HG03108 (cell line): Measurements from ENCODE around the gene R3HDM2.

Source experiments
- ATAC-seq: cut with Tn5 transposase; IDR thresholded peaks from one replicate; pipeline ENCODE4 v1.9.1; 2021; ENCODE audit warnings: moderate library complexity; ENCODE audit not compliant: unreplicated experiment

Gene R3HDM2

DNA sequence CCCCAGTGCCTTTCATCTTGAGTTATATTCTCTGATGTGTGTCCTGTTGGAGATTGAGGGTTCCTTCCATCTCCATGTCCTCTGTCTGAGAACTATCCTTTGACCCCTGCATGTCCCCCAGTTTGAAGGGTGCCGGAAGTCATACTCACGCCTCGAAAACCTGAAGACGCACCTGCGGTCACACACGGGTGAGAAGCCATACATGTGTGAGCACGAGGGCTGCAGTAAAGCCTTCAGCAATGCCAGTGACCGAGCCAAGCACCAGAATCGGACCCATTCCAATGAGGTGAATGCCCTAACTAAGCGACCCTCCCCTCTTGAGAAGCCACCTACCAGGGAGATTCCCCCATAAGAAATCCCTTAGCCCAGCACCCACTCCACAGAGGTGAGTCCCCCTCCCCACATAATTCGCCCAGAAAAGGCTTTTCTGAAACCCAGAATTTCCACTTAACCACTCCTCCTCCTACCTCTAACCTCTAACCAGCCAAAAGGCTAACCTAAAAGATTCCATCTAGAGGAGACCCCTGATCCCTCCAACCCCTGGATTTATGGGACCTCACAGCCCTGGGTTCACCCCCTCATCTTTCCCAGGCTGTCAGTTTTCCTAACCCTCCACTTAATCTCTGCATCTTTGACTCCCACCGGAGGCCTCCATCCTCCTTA is 36.5 kb upstream of the R3HDM2 start:
- ATAC-seq = no peak

DNA sequence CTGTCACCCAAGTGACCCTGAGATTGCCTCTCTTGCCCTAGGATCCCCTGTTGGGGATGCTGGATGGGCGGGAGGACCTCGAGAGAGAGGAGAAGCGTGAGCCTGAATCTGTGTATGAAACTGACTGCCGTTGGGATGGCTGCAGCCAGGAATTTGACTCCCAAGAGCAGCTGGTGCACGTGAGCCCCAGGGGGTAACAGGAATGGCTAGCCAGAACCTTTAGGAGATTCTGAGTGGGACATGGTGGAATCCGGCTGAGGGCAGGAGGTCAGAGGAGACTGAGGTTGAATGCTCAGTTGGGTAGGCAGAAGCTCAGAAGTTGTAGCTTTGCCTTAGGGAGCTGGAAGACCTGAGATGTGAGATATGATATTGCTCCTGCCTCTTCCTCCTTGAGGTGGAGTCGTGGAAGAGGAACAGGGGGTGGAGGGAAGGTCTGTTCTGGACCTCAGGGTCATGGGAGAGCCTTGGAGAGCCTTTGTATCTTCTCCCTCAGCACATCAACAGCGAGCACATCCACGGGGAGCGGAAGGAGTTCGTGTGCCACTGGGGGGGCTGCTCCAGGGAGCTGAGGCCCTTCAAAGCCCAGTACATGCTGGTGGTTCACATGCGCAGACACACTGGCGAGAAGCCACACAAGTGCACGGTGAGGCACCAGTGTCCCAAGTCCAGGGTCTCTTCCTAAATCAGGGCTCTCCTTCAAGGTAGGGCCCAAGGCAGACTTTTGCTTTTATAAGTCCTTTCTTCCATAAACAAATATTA is 35.1 kb upstream of the R3HDM2 start:
- no peak for ATAC-seq

DNA sequence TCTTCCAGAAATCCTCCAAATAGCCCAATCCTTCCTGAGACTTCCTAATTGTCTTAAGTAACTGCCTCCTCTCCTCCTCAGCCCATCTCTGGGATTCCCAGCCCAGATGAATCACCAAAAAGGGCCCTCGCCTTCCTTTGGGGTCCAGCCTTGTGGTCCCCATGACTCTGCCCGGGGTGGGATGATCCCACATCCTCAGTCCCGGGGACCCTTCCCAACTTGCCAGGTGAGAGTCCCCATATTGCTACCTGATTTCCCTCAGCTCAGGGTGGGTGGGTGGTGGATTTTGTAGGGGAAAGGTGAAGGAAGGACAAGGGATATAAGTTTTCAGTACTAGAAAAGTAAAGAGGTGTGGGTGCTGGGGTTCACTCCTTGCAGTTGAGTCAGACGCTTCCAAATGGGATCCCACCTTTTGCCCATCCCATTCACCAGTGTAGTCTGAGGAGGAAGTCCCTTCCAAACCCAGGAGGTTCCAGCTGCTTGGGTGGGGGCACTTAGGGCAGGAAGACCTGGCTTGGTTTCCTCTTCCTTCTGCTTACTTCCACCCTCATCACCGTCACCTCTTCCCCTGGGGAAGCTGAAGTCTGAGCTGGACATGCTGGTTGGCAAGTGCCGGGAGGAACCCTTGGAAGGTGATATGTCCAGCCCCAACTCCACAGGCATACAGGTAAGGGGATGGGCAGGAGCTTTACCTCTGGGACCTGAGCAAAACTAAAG is 34.3 kb upstream of the R3HDM2 start:
- ATAC-seq = no peak

DNA sequence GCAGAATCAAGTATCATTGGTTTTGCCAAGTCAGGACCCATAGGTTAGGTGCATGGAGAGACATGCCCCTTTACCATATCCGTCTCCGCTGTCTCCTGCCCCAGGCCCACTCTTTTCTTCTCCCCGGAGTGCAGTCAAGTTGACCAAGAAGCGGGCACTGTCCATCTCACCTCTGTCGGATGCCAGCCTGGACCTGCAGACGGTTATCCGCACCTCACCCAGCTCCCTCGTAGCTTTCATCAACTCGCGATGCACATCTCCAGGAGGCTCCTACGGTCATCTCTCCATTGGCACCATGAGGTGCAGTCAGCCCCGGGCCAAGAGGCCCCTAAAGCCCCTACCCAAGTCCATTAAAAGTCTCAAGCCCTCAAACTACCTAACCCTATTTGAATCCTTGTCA is 33.7 kb upstream of the R3HDM2 start:
- no peak for ATAC-seq

DNA sequence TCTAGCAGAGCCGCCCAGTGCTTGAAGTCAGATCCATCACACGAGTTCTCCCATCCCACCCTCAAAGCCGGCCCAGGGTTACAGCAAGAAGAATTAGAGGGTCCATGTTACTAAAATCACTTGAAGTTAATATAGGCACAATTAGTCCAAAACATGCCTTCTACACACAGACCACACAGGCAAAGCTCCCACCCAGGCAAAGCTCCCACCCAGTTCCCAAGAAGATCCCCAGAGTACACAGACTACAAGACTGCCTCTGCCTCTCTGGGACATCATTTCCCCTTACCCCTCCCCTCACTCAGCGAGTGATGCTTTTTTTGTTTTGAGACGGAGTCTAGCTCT is 32.0 kb upstream of the R3HDM2 start:
- no peak for ATAC-seq

DNA sequence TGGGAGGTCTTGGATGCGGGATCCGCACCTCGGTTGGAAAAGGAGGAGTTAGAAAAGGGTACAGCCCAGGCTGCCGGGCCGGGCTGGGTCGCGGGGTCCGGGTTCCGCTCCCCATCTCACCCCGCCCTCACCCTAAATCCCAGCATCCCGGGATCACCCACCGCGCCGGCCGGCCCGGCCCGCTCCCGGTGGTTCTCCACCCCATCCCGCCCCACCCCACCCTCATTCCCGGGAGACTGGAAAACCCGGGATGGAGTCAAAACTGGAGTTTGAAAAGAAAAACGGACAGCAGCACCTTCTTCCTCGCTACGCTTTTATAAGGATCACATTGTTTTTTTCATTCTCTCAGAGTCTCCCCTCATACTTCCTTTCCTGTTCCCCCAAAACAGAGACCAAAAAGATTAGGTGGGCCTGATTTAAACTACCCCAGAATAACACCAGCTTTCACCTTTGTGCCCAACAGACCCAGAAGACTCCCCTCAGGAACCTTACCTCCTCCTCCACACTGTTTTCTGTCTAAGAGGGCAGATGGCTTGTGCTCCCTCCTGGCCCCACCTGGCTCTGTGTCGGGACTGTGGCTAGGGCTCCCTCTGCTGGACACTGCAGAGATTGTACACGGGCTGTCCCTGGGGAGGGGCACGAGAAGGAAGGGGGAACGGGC is 31.5 kb upstream of the R3HDM2 start:
- ATAC-seq = peak; percentile 53

DNA sequence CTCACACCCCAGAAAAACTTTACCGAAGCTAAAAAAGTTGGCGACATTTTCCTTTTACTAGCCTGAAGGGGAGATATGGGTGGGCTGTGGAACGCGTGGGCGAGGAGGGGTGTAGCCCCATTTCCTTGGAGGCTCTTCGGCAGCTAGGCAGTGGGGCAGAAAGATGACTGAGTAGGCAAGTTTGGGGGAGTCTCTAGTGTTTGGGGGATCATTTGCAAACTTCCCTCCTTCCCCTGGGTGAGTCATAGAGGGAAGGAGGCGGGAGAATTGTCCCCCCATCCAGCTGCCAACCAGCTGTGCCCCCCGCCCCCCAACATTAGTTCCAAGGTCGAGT is 31.0 kb upstream of the R3HDM2 start:
- no peak for ATAC-seq

DNA sequence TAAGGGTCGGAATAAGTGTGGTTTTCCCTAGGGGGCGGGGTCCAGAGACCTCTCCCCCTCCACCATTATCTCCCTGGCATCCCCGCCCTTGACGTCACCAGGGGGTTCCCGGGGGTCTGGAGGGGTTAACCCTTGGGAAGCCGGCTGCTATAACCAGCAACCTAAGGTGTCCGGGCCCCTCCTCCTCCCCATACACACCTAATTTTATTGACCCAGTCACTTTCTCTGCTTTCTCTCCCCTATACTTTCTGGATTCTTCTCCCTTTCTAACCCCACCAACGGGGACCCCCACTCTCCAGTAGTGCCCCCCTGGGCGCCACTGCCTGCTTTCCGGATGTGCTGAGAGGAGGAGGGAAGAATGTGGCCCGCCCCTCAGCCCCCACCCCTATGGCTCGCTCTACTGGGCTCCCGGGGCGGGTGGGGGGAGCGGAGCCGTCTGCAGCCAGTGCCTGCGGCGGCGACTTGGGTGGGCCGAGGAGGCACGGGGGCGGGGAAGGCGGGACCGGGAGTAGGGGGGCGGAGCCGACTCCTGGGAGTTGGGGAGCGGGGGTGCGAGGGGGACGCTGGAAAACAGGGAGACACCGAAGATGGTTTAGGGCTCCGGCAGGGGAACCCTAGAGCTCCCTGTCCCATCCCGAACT is 30.6 kb upstream of the R3HDM2 start:
- no peak for ATAC-seq

DNA sequence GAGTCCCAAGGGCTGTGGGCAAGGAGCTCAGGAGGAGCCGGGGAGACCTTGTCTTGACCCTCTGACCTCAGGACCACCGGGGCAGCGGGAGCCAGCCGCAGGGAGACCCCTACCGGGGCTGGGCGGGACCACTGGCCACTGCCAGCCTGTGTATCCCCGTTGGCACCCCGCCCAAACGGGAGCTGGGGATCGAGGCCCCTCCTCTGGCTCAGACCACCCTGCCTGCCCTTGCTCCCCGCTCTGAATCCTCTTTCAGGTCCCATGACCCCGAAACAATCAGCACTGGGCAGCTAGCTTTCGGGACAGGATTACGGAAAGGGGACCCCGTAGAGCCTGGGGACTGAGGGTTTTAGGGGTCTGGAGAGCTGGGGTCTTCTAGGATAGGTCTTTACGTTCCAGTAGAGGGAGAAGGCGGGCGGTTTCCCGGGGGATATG is 30.0 kb upstream of the R3HDM2 start:
- ATAC-seq = no peak

DNA sequence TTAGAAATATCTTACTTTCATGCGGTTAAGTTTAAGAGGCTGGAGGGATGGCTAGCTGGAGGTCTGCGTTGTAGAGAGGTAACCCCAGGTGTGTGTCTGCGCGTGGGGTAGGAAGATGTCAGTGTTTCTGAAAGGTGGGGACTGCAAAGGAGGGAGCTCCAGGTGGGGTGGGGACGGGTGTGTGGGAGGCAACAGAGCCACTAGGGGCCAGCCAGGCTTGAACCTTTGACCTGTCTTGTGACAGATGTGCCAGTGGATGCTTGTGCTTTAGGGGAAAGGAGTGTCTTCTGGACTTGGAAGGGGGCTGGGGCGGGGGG is 29.6 kb upstream of the R3HDM2 start:
- no peak for ATAC-seq

DNA sequence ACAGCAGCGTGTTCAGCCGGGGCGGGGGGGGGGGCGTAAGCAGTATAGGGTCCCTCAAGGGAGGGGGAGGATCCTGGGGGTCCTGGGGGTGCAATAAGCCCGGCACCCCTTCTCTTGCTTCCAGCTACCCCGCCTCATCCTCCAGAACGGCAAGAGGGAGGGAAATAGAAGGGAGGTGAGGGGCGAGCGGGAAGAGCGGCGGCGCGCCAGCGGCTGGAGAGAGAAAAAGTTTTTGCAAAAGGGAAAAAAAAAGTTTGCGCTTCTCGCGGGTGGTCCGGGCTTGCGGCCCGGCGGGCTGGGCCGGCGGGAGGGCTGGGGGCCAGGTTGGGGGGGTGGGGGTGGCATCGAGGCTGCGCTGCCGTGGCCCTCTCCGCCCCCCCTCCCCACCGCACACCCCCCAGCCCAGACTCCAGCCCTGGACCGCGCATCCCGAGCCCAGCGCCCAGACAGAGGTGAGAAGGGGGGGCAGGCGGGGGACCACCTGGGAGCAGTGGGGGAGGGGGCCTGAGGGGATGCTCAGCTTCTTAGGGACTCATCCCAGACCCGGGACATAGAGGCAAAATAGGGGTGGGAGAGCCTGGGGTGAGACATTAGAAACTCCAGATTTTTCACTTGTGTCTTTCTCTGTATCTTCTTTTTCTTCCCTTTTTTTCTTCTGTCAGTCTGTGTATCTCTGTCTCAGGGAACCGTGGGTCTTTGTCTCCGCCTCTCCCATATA is 29.1 kb upstream of the R3HDM2 start, which contains the start of gene GLI1:
GLI1 (plus strand) TSS at position 36 of the 718 bp plus-strand sequence. CDS start 3,907 bp downstream, outside the sequence.
- no peak for ATAC-seq

DNA sequence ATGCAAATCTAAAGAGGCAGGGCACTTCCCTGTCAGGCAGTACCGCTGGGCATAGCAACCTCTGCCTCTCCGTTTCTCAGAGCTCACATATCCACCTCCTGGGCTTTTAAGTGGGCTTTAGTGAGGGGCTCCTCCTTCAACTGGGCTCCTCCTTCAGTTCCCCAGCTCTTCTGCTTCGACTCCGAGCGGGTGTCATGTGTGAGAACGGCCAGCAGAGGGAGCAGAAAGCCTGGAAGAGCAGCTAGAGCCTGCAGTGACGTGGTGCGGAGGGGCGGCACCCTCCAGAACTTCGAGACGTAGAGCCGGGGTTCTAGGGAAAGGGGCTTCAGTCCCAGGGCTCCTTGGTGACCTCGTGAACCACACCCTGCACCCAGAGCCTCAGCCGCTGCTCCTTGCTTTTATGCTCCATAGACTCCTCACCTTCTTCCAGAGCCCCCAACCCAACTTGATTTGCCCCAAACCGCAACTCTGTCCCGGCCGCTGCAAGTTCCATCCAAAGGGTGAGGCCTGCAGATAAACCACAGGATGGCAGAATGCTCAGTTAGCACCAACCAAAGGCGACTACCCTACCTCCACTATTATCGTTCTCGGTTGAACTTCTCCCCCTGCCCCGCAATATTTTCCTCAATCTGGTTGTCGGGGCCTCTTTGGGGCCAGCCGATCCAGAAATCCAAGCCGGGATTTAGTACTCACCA is 28.4 kb upstream of the R3HDM2 start:
- peak; percentile 48 for ATAC-seq

DNA sequence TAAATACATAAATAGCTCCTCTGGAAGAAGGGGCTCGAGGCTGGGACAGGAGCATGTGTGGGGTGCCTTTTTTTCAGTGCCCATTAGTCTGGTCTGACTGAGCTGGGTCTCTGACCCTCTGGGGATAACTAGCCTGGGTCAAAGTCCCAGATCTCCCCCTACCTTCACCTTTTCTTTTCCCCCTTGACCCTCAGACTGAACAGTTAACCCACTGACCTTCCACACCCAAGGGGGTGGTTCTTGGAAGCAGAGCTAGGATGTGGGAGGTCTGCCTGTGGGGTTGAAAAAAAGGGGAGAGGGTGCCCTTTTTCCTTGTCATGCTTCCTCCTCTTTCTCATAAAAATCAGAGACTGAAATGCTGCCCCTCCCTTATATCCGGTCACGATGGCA is 27.8 kb upstream of the R3HDM2 start:
- ATAC-seq = no peak

DNA sequence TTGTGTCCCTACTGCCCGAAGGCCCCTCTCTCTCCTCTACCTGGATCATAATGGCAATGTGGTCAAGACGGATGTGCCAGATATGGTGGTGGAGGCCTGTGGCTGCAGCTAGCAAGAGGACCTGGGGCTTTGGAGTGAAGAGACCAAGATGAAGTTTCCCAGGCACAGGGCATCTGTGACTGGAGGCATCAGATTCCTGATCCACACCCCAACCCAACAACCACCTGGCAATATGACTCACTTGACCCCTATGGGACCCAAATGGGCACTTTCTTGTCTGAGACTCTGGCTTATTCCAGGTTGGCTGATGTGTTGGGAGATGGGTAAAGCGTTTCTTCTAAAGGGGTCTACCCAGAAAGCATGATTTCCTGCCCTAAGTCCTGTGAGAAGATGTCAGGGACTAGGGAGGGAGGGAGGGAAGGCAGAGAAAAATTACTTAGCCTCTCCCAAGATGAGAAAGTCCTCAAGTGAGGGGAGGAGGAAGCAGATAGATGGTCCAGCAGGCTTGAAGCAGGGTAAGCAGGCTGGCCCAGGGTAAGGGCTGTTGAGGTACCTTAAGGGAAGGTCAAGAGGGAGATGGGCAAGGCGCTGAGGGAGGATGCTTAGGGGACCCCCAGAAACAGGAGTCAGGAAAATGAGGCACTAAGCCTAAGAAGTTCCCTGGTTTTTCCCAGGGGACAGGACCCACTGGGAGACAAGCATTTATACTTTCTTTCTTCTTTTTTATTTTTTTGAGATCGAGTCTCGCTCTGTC is 26.1 kb upstream of the R3HDM2 start:
- no peak for ATAC-seq

DNA sequence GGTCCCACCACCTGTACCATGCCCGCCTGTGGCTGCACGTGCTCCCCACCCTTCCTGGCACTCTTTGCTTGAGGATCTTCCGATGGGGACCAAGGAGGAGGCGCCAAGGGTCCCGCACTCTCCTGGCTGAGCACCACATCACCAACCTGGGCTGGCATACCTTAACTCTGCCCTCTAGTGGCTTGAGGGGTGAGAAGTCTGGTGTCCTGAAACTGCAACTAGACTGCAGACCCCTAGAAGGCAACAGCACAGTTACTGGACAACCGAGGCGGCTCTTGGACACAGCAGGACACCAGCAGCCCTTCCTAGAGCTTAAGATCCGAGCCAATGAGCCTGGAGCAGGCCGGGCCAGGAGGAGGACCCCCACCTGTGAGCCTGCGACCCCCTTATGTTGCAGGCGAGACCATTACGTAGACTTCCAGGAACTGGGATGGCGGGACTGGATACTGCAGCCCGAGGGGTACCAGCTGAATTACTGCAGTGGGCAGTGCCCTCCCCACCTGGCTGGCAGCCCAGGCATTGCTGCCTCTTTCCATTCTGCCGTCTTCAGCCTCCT is 25.4 kb upstream of the R3HDM2 start:
- ATAC-seq = no peak

DNA sequence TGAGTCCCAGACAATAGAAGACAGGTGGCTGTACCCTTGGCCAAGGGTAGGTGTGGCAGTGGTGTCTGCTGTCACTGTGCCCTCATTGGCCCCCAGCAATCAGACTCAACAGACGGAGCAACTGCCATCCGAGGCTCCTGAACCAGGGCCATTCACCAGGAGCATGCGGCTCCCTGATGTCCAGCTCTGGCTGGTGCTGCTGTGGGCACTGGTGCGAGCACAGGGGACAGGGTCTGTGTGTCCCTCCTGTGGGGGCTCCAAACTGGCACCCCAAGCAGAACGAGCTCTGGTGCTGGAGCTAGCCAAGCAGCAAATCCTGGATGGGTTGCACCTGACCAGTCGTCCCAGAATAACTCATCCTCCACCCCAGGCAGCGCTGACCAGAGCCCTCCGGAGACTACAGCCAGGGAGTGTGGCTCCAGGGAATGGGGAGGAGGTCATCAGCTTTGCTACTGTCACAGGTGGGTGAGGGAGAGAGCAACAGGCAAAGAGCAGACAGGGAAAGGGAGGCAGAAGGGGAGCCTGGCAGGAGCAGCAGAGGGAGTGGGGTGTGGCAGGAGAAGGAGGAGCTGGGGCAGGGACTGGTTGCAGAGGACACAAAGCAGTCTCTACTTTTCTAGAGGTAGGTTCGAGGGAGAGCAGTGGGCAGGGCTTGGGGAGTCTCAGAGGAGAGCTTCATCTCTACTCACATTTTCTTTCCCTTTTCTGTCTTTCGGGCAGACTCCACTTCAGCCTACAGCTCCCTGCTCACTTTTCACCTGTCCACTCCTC is 24.7 kb upstream of the R3HDM2 start:
- no peak for ATAC-seq

DNA sequence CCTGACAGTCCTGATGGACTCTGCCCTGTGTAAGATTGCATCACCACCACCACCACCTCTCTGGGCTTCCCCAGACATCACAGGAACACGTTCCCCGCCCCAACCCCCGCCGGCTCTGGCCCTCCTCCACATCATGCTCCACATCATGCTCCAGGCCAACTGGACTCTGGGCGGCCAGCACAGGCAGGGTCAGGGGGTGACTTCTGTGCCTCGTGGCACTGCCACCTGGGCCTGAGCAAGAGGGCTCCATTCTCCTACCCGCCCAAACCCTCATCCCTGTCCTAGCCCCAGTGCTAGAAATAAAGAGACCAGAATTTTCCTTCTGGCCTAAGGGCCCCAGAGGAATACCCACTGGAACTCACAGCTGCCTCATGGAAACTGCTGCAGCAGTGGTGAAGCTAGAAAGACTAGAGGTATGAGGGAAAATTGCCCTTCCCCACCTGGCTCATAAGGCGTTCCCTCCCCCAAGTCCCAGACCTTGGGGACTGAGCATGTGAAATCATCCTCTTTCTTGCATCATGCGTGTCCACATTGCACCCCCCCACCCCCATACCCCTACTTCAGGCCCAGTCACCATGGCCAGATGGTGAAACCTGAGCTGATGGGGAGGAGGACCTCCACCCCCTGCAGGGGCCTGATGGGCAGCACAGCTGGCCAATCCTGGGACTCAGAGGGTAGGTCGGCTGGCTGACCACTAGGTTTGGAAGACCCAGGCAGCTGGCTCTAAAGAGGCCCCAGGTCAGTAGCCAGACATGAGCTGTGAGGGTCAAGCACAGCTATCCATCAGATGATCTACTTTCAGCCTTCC is 23.9 kb upstream of the R3HDM2 start, which contains the start of gene INHBE:
INHBE (plus strand) TSS at position 742 of the 808 bp plus-strand sequence. CDS start 230 bp downstream, outside the sequence.
- ATAC-seq = no peak
